ENCODE measurements around the gene IRX5. TPM values are rescaled to one million over a fixed set of nuclear protein-coding genes. Genes with fewer than 3 reads are reported as not detected.

Gene IRX5
- total and polyA plus RNA-seq, 2 of the 8 experiments (the other 6 are each of a cell fraction or from before 2014, with no cell fraction given) = 0.48 to 0.56 TPM

- Histone ChIP-seq H4K20me1 (replicated peaks in 1 of 2; ENCODE audit: control insufficient read depth in 1 of 2, insufficient read depth in 2 of 2, low read length in 2 of 2) (no peaks in the 10 kb centered on the region), H2BK15ac (ENCODE audit: low read length) (no peak overlapping the region), H3K79me2 (ENCODE audit: control insufficient read depth in 1 of 2, insufficient read depth in 2 of 2, low read length in 2 of 2) (no peaks in the 10 kb centered on the region), H4K5ac (ENCODE audit: insufficient read length, low read depth, low read length) (no peak overlapping the region), H3K23me2 (ENCODE audit: low read depth, low read length) (no peaks in the 10 kb centered on the region), H3K4me2 (ENCODE audit: insufficient read depth in 1 of 2, low read depth in 2 of 2, low read length in 2 of 2) (no peak overlapping the region), H3K4me3 (ENCODE audit: extremely low read depth in 1 of 4, insufficient read depth in 2 of 4, low read depth in 3 of 4, low read length in 4 of 4) (no peak overlapping the region), H3K27me3 (replicated peaks in 1 of 4; ENCODE audit: control insufficient read depth in 3 of 4, extremely low read depth in 1 of 4, insufficient read depth in 3 of 4, low read length in 3 of 4) (no peaks in the 10 kb centered on the region; a peak in 1 of 7 replicates), H3K23ac (ENCODE audit: insufficient read length) (no peak overlapping the region), H2BK20ac (ENCODE audit: low read length) (no peak overlapping the region), H4K91ac (replicated peaks; ENCODE audit: insufficient read length, low read length) (no peak overlapping the region), H3K4ac (replicated peaks; ENCODE audit: insufficient read length, low read depth, low read length) (no peak overlapping the region), H2BK5ac (ENCODE audit: low read depth, low read length) (no peak overlapping the region), H3K4me1 (replicated peaks in 1 of 4; ENCODE audit: control insufficient read depth in 3 of 4, insufficient read depth in 4 of 4, low read length in 3 of 4) (0 out of 7 replicates have a peak, but pooled peaks cover 0 to 2% (median 0%) of the 10 kb centered on the region in 4 experiments), H3K36me3 (ENCODE audit: control insufficient read depth in 2 of 4, insufficient read depth in 4 of 4, low read length in 3 of 4) (no peaks in the 10 kb centered on the region), H4K8ac (ENCODE audit: extremely low read depth, insufficient read depth, low read length) (no peak overlapping the region), H3K79me1 (ENCODE audit: low read depth, low read length) (no peaks in the 10 kb centered on the region), H2AFZ (ENCODE audit: low read length) (no peak overlapping the region), H3K14ac (ENCODE audit: insufficient read length) (no peak overlapping the region), H3K56ac (replicated peaks; ENCODE audit: insufficient read length, low read depth, low read length) (no peak overlapping the region), H2BK12ac (ENCODE audit: low read depth, low read length) (no peak overlapping the region), H3K27ac (ENCODE audit: low read depth, low read length) (no peak overlapping the region), H3K9me3 (ENCODE audit: insufficient read depth in 2 of 2, low read depth in 1 of 2, low read length in 1 of 2) (no peaks in the 10 kb centered on the region), H2BK120ac (replicated peaks; ENCODE audit: low read depth, low read length) (no peak overlapping the region), H3K9ac (replicated peaks in 1 of 4; ENCODE audit: extremely low read depth in 1 of 4, low read depth in 3 of 4, low read length in 3 of 4) (no peak overlapping the region), H2AK5ac (ENCODE audit: low read depth, low read length) (no peak overlapping the region), H3K18ac (ENCODE audit: extremely low read depth, low read length) (no peak overlapping the region)
- no peak for FAIRE-seq
- POLR2A ChIA-PET (ENCODE audit: partially characterized antibody) = no interaction called here
- WGBS, 2 experiments (ENCODE audit: extremely low coverage in 1 of 2, insufficient coverage in 1 of 2, insufficient read length in 1 of 2, insufficient replicate concordance in 2 of 2, low coverage in 1 of 2, low lambda C conversion rate in 2 of 2, missing lambda C conversion rate in 1 of 2) = 93% methylated on average over 13 of the region's 13 CpGs; no CpG with 5 or more reads in 1 of the 2 experiments
- TF ChIP-seq SIRT6 (IDR thresholded peaks at IDR 0.05; ENCODE audit: low read length) (no peak), CEBPB (IDR thresholded peaks at IDR 0.05; ENCODE audit: low read depth, low read length) (no peak), TAF7 (optimal IDR thresholded peaks at IDR 0.05; ENCODE audit: borderline replicate concordance, low read depth, low read length) (no peak), ATF3 (IDR thresholded peaks at IDR 0.05; ENCODE audit: insufficient read depth, low read depth, low read length) (no peak), KDM5A (IDR thresholded peaks at IDR 0.05; ENCODE audit: low read length) (no peak), SAP30 (IDR thresholded peaks at IDR 0.05; ENCODE audit: insufficient read depth, insufficient replicate concordance, low read length) (no peak), SP2 (IDR thresholded peaks at IDR 0.05; ENCODE audit: low read length) (no peak), CBX5 (IDR thresholded peaks at IDR 0.05; ENCODE audit: low read depth, low read length) (no peak), POU5F1 (IDR thresholded peaks at IDR 0.05; ENCODE audit: low read depth, low read length) (no peak)
- DNase-seq (ENCODE audit: low read depth in 1 of 2, low spot score in 2 of 2) = no peak
- CTCF ChIA-PET (ENCODE audit: partially characterized antibody) = interaction anchor here (0.6 to 1.9 kb wide), 2 partner anchors 45 to 474 kb away, joined by 3 to 6 read pairs; no protein-coding TSS in a partner anchor
Observed at GRCh38 chr16:54976651-54977200, 46.1 kb downstream of the IRX5 start.

Measured in H1 (cell line).